OCI-LY1 (cell line): ENCODE results near the gene PVR.

Experiments
- EZH2 ChIP-seq: fragments of 200-600 bp; sonication (generic), shearing (Covaris generic); IDR thresholded peaks from 2 replicates; pipeline ENCODE4 v1.8.0; 2017; ENCODE audit warnings: borderline replicate concordance, mixed run types, mild to moderate bottlenecking, antibody characterized with exemption, low read length, moderate library complexity, mixed read lengths
- TF ChIP-seq, protein P1 (sequence below): fragments of 200-600 bp; sonication (generic), shearing (Covaris generic); IDR thresholded peaks from 2 replicates; pipeline ENCODE4 v1.5.1; 2017; ENCODE audit warnings: mild to moderate bottlenecking, antibody characterized with exemption, low read length, moderate library complexity, mixed read lengths

DNA sequence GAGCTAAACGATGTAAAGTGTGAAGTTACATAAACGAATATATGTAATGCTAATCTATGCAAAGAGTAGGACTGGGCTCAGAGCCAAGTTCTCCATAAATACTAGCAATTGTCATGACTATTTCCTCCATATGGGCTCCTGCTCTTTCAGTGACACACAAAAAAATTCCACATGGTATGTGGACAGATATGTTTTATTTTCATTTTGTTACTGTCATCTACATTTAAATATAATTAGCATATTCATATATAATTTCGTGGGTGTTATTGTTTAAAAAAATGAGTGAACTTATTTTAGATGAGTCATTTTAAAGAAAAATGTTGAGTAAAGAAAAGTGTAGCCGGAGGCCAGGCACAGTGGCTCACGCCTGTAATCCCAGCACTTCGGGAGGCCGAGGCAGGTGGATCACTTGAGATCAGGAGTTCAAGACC is 35.3 kb upstream of the PVR start:
- TF ChIP-seq, protein P1, sequence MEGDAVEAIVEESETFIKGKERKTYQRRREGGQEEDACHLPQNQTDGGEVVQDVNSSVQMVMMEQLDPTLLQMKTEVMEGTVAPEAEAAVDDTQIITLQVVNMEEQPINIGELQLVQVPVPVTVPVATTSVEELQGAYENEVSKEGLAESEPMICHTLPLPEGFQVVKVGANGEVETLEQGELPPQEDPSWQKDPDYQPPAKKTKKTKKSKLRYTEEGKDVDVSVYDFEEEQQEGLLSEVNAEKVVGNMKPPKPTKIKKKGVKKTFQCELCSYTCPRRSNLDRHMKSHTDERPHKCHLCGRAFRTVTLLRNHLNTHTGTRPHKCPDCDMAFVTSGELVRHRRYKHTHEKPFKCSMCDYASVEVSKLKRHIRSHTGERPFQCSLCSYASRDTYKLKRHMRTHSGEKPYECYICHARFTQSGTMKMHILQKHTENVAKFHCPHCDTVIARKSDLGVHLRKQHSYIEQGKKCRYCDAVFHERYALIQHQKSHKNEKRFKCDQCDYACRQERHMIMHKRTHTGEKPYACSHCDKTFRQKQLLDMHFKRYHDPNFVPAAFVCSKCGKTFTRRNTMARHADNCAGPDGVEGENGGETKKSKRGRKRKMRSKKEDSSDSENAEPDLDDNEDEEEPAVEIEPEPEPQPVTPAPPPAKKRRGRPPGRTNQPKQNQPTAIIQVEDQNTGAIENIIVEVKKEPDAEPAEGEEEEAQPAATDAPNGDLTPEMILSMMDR = no peak
- no peak for TF ChIP-seq EZH2
